AG08396 (cell line): Measurements from ENCODE around the gene WNT7A.

Experiments used
- DNase-seq: peaks from one replicate; pipeline ENCODE4 v3.0.0; 2012; ENCODE audit warnings: low spot score, mixed read lengths

Gene WNT7A

GRCh38 chr3:13884851-13885703 is 5.2 kb upstream of the WNT7A start:
- no peak for DNase-seq

DNA sequence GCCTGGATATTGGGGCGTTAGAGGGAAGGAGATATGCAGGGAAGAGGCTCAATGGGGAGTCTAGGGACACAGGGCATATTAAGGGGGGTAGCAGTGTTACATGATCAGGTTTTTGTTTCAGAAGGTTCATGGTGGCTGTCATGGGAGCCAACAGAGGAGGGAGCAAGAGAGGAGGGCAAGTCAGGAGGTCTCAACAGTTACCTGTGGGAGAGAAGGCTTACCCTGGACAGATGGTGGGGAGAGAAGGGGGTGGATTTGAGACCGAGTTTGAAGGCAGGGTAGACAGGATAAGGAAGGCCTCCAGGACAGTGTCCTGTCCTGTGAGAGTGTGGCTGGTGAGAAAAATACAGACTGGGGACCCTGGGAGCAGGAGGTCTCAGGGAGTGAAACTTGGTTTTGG is 3.8 kb upstream of the WNT7A start:
- DNase-seq, result no peak

- DNase-seq, result no peak
Observed at GRCh38 chr3:13882876-13883275, 3.0 kb upstream of the WNT7A start.

GRCh38 chr3:13881536-13882410 is 1.9 kb upstream of the WNT7A start:
- DNase-seq, result no peak

GRCh38 chr3:13880811-13881156 is 913 bp upstream of the WNT7A start:
- no peak for DNase-seq

DNA sequence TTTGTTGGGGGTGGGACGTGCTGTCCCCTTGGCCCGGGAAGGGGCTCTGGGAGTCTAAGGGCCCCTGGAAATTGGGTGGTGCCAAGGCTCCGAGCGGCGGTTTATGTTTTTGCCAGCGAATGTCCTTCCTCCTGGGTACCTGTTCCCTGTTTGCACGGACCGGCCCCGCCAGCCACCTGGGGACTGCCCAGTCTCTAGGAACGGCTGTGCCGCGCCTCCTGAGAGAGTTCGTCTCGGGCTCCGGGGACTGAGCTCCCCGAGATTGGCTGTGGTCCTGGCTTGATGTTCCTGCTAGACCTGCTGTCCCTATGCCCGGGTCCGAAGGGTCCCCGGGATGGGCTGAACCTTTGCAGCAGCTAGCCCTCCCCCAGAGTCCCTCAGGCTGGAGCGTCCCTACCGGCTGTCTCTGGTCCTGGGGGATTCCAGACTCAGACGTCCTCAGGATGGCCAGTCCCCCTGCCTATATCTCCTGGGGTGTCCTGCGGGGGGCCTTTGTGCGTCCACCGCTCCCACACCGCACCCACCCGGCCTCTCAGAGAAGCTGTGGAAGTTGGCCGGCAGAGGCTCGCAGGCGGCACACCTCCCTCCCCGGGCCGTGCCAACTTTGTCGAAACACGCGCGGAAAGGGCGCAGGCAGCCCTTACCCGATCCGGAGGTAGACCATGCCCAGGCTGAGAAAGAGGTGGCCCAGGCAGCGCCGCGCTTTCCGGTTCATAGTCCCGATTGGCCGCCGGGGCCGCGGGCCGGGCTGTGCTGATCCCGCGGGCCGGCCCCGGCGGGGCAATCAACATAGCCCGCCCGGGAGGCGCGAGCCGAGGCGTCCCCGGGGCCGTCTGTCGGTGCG is 547 bp downstream of the WNT7A start:
- DNase-seq, result no peak

GRCh38 chr3:13878281-13879101 is 1.4 kb downstream of the WNT7A start:
- DNase-seq, result no peak

DNA sequence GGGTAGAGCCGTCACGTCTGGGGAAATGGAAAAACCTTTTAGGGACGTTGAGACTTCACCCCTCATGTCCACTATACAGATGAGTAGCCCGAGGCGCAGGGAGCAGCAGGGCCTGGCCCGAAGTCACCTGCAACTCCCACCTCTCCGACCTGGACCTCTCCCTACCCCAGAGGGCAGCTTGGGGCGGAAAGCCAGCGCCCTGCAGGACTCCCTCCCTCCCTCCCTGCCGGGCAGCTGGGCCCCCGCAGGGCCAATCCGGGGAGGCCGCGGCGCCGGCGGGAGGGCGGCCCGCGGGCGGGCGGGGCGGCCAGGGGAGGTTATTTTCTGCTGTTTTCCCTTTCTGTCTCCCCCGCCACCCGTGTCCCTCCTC is 2.0 kb downstream of the WNT7A start:
- DNase-seq, result no peak

- no peak for DNase-seq
Observed at GRCh38 chr3:13876451-13877100, 3.3 kb downstream of the WNT7A start.

GRCh38 chr3:13874891-13875290 is 5.0 kb downstream of the WNT7A start:
- no peak for DNase-seq

DNA sequence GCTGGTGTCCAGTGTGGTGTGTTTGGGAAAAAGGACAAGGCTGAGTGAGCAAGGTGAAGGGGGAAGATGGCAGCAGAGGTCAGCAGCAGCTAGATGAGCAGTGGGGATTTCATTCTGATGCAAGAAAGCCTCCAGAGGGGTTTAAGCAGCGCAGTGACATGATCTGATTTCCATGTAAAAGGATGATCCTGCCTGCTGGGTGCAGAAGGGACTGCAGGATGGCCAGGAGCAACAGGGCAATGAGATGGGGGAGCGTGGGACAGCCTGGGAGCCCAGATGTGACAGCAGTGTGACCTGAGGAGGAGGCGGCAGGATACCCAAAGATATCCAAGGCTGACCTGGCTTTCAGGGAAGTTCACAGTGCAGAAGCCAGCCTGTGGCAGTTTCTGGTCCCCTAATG is 6.1 kb downstream of the WNT7A start:
- DNase-seq, result no peak

DNA sequence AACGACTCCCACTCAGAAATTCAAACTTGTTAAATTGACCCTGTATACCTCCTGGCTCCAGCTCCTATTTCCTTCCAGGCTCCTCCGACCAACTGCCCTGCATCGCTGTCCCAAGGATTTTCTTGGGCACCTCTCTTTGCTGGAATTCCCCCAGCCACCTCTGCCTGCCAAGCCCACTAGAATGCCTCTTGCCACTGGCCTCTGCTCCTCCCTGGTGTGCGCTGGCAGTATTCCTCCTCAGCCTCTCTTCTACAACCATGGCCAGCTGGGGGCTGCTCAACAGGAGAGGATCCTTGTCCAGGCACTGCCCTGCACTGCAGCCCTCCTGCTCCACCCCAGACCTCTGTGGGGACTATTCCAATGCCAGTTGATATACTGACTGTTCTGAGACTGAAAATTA is 7.4 kb downstream of the WNT7A start:
- DNase-seq, result no peak

- no peak for DNase-seq
Observed at GRCh38 chr3:13871791-13872190, 8.1 kb downstream of the WNT7A start.

DNA sequence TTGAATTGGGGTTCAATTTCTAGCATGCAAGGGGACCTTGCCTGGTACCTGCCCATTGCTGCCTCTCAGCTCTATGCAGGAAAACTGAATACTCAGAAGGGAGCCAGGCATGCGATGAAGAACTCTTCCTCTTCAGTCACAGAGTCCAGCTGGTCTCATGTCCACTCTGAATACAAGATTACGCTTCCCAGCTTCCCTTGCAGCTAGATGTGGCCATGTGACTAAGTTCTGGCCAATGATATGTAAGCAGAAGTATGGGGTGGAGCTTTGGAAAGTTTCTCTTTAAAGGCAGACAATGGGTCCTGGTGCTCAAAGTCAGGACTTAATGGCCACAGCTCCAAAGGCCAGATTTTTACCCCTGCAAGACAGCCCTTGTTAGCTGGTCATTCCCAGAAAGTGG is 9.0 kb downstream of the WNT7A start:
- DNase-seq, result no peak

DNA sequence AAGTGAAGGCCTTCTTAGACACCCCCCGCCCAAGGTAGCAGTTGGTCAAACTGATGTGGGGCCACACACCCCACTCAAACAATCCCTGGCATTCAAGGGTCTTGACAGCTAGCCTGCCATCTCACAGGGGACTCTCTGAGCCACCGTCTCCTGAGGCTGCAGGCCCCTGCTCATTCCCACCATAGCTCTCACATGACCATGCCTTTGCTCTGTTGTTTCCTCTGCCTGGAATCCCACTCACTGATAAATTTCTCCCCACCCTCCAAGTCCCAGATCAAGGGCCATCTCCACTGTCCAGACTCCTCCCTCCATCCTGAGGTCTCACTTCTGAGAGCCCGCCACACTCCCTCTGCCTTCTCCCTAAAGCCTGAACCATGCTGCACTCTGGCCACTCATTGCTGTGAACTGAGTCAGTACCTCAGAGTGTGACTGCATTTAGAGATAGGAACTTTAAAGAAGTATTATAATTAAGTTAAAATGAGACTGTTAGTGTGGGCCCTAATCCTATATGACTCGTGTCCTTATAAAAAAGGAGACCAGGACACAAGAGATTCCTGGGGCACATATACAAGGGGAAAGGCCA is 10.0 kb downstream of the WNT7A start:
- DNase-seq, result no peak

DNA sequence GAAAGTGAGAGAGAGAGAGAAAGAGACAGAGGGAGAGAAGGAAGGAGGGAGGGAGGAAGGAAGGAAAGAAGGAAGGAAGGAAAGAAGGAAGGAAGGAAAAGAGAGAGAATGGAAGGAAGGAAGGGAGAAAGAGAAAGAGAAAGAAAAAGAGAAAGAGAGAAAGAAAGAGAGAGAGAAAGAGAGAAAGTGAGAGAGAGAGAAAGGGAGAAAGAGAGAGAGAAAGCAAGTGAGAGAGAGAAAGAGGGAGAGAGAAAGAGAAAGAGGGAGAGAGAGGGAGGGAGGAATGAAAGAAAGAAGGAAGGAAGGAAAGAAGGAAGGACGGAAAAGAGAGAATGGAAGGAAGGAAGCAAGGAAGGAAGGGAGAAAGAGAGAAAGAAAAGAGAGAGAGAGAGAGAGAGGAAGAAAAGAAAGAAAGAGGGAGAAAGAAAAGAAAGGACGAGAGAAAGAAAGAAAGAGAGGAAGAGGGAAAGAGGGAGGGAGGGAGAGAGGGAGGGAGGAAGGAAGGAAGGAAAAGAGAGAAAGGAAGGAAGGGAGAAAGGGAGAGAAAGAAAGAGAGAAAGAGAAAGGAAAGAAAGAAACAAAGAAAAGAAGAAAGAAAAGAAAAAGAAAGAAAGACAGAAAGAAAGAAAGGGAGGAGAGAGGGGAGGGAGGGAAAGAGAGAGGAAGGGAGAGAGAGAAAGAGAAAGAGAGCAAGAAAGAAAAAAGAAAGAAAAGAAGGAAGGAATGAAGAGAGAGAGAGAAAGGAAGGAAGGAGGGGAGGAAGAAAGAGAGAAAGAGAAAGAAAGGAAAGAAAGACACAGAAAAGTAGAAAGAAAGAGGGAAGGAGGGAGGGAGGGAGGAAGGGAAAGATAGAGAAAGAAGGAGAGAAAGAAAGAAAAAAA is 10.8 kb downstream of the WNT7A start:
- no peak for DNase-seq

DNA sequence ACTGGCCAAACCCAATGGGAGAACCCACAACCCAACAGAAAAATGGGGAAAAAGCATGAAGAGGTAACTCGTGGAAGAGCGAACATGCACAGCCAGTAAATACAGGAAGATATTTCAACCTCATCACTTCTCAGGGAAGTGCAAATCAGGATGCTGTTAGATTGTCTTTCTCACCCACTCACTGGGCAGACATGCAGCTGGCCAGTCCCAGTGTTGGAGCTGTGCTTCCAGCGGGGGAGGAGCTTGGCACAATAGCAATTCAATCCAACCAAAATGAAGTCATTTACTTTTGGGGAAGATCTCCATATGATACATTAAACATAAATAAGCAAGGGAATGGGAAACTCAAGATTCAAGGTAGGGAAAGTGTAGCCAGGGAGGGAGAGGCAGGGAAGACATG is 12.1 kb downstream of the WNT7A start:
- no peak for DNase-seq

DNA sequence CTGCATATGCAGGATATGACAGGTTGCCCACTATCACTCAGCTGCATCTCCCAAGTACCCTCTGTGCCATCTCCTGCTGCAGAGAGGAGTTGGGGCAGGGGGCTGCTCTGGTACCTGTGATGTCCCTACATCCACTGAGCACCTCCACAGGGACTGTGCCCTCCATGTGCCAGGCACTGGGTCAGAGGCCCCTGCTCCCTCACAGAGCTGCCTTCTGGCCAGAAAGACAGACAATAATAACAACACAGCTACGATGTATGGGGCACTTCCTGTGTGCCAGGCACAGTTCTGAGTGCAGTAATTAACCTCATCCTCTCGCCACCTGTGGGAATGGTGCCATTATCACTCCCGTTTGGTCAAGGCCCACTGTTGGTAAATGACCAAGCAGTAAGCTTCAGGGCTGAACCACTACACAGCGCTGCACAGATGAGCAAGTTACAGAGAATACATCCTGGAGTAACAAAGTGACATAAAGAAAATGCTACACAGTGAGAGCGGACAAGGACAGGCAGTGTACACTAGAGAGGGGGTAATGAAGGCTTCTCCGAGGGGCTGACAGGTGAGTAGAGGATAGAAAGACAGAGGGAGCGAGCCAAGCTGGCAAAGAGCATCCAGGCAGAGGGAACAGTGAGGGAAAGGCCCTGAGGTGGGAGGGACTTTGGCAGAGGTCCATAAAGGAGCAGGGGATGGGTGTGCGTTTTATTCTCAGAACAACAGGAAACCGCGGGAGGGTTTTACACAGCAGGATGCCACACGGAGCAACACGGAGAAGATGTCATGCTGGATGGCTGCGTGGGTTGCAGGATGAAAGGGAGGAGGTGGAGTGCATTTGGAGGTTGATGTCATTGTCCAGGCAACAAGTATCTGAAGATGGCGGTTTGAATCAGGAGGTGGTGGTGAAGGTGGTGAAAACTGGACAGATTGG is 13.6 kb downstream of the WNT7A start:
- no peak for DNase-seq

DNA sequence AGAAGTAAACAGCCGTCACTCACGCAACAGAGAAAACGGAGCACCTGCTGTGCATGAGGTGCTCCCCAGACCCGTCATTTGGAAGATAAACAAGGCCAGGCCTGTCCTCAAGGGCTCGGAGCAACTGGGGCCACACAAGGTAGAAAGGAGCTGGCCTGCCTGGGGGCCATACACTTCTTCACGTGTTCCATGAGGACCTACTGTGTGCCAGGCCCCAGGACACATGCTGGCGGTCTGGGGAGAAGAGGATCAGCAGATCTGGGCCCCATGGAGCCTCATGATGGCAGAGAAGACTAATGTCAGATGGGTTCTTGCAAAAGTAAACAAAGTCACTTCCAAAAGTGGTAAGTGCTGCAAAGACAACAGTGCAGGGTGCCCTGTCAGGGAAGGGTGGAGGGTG is 14.3 kb downstream of the WNT7A start:
- DNase-seq, result no peak
